H9 (cell line): Measurements from ENCODE around the gene COQ8B. TPM values are rescaled to one million over a fixed set of nuclear protein-coding genes. Genes with fewer than 3 reads are reported as not detected.

Experiments used
- DNase-seq: peaks from one replicate; pipeline ENCODE4 v3.0.0-alpha.2; 2017
- H2AFZ ChIP-seq: one replicate; pipeline ENCODE4 v1.6.1; 2013; ENCODE audit warnings: mild to moderate bottlenecking, low read length, control low read depth, moderate library complexity
- H2AK5ac ChIP-seq: 2 replicates; pipeline ENCODE4 v1.6.1; 2013; ENCODE audit warnings: low read length, control low read depth, mixed read lengths; ENCODE audit not compliant: insufficient read length
- H2BK120ac ChIP-seq: one replicate; pipeline ENCODE4 v1.6.1; 2013; ENCODE audit warnings: low read depth, mild to moderate bottlenecking, low read length, control low read depth, inconsistent platforms; ENCODE audit not compliant: poor library complexity, severe bottlenecking
- H2BK12ac ChIP-seq: 2 replicates; pipeline ENCODE4 v1.6.1; 2013; ENCODE audit warnings: low read length, control low read depth, mixed read lengths, low read depth; ENCODE audit not compliant: insufficient read length
- H2BK15ac ChIP-seq: 2 replicates; pipeline ENCODE4 v1.6.1; 2013; ENCODE audit warnings: low read depth, low read length, control low read depth
- H2BK20ac ChIP-seq: one replicate; pipeline ENCODE4 v1.6.1; 2013; ENCODE audit warnings: low read depth, mild to moderate bottlenecking, low read length, control low read depth, inconsistent platforms; ENCODE audit not compliant: poor library complexity, severe bottlenecking
- H2BK5ac ChIP-seq: 2 replicates; pipeline ENCODE4 v1.6.1; 2013; ENCODE audit warnings: low read length, control low read depth, mixed read lengths; ENCODE audit not compliant: insufficient read length
- H3K14ac ChIP-seq: 2 replicates; pipeline ENCODE4 v1.6.1; 2013; ENCODE audit warnings: low read length, control low read depth; ENCODE audit not compliant: insufficient read depth
- H3K18ac ChIP-seq: 2 replicates; pipeline ENCODE4 v1.6.1; 2013; ENCODE audit warnings: low read depth, mild to moderate bottlenecking, mixed read lengths, low read length, control low read depth; ENCODE audit not compliant: insufficient read length
- H3K23ac ChIP-seq: 2 replicates; pipeline ENCODE4 v1.6.1; 2013; ENCODE audit warnings: low read length, control low read depth, mixed read lengths, low read depth; ENCODE audit not compliant: insufficient read length
- H3K23me2 ChIP-seq: 2 replicates; pipeline ENCODE4 v1.6.1; 2013; ENCODE audit warnings: low read depth, mild to moderate bottlenecking, mixed read lengths, low read length, control low read depth; ENCODE audit not compliant: insufficient read length, poor library complexity, severe bottlenecking
- H3K27ac ChIP-seq: 2 replicates; pipeline ENCODE4 v1.5.1; 2013; ENCODE audit warnings: low read length, control low read depth, mixed read lengths, low read depth; ENCODE audit not compliant: insufficient read length
- H3K27me3 ChIP-seq: 2 replicates; pipeline ENCODE4 v1.6.1; 2013; ENCODE audit warnings: low read length, control low read depth, inconsistent platforms; ENCODE audit not compliant: insufficient read depth
- H3K4ac ChIP-seq: 2 replicates; pipeline ENCODE4 v1.6.1; 2013; ENCODE audit warnings: low read depth, mild to moderate bottlenecking, control low read depth, inconsistent platforms, low read length, moderate library complexity
- H3K4me1 ChIP-seq: 2 replicates; pipeline ENCODE4 v1.6.1; 2013; ENCODE audit warnings: low read length, control low read depth, inconsistent platforms; ENCODE audit not compliant: insufficient read depth
- H3K4me2 ChIP-seq: 2 replicates; pipeline ENCODE4 v1.6.1; 2013; ENCODE audit warnings: low read length, control low read depth, mixed read lengths; ENCODE audit not compliant: insufficient read length, insufficient read depth
- H3K56ac ChIP-seq: 2 replicates; pipeline ENCODE4 v1.6.1; 2013; ENCODE audit warnings: low read depth, mild to moderate bottlenecking, mixed read lengths, low read length, control low read depth; ENCODE audit not compliant: insufficient read length
- H3K79me1 ChIP-seq: 2 replicates; pipeline ENCODE4 v1.6.1; 2013; ENCODE audit warnings: low read depth, mild to moderate bottlenecking, moderate library complexity, low read length, control low read depth, inconsistent platforms; ENCODE audit not compliant: insufficient read depth, poor library complexity, severe bottlenecking
- H3K79me2 ChIP-seq: 2 replicates; pipeline ENCODE4 v1.6.1; 2013; ENCODE audit warnings: low read length, control low read depth, inconsistent platforms; ENCODE audit not compliant: insufficient read depth
- H3K9ac ChIP-seq: 2 replicates; pipeline ENCODE4 v1.6.1; 2013; ENCODE audit warnings: low read length, control low read depth, mixed read lengths; ENCODE audit not compliant: insufficient read length; ENCODE audit errors: extremely low read depth
- H3K9me3 ChIP-seq: one replicate; pipeline ENCODE4 v1.6.1; 2013; ENCODE audit warnings: low read depth, low read length, inconsistent platforms; ENCODE audit not compliant: control insufficient read depth
- H3T11ph ChIP-seq: one replicate; pipeline ENCODE4 v1.6.1; 2013; ENCODE audit warnings: mild to moderate bottlenecking, low read length, control low read depth, inconsistent platforms
- H4K20me1 ChIP-seq: one replicate; pipeline ENCODE4 v1.6.1; 2013; ENCODE audit not compliant: control insufficient read depth, insufficient read length, insufficient read depth
- H4K5ac ChIP-seq: 2 replicates; pipeline ENCODE4 v1.6.1; 2013; ENCODE audit warnings: low read depth, mild to moderate bottlenecking, mixed read lengths, low read length, control low read depth; ENCODE audit not compliant: insufficient read length
- H4K8ac ChIP-seq: replicated peaks from 2 replicates; pipeline ENCODE4 v1.6.1; 2013; ENCODE audit warnings: low read length, control low read depth, mixed read lengths, low read depth; ENCODE audit not compliant: insufficient read length
- H4K91ac ChIP-seq: 2 replicates; pipeline ENCODE4 v1.6.1; 2013; ENCODE audit warnings: low read depth, mild to moderate bottlenecking, moderate library complexity, mixed read lengths, low read length, control low read depth; ENCODE audit not compliant: insufficient read length
- H3K27ac Mint-ChIP-seq, 3 experiments: 2 replicates in 2 of 3; 3 replicates in 1 of 3; pipeline ENCODE4 v1.8.0; 2020 to 2021; ENCODE audit warnings: mixed read lengths in 3 of 3, mild to moderate bottlenecking in 1 of 3, moderate library complexity in 1 of 3
- H3K27me3 Mint-ChIP-seq: 2 replicates; pipeline ENCODE4 v1.8.0; 2021; ENCODE audit warnings: low read depth, mild to moderate bottlenecking, moderate library complexity, mixed read lengths
- H3K36me3 Mint-ChIP-seq, 3 experiments: 2 replicates in 2 of 3; 3 replicates in 1 of 3; pipeline ENCODE4 v1.8.0; 2020 to 2021; ENCODE audit warnings: low read depth in 3 of 3, mixed read lengths in 3 of 3; ENCODE audit not compliant: insufficient read depth in 1 of 3
- H3K4me1 Mint-ChIP-seq, 2 experiments: 2 replicates each; pipeline ENCODE4 v1.8.0; 2020; ENCODE audit warnings: mixed read lengths in 2 of 2
- H3K4me3 Mint-ChIP-seq, 2 experiments: 2 replicates in 1 of 2; 3 replicates in 1 of 2; pipeline ENCODE4 v1.8.0; 2020 to 2021; ENCODE audit warnings: mild to moderate bottlenecking in 2 of 2, mixed read lengths in 2 of 2, moderate library complexity in 1 of 2
- H3K9me3 Mint-ChIP-seq, 2 experiments: 2 replicates in 1 of 2; 3 replicates in 1 of 2; pipeline ENCODE4 v1.8.0; 2020; ENCODE audit warnings: mild to moderate bottlenecking in 2 of 2, mixed read lengths in 2 of 2, moderate library complexity in 1 of 2
- WGBS: extraction: QIAGEN DNeasy Blood & Tissue Kit; methylation state at CpG from one replicate; pipeline ENCODE4 v1.1.7; 2013; ENCODE audit warnings: missing lambda C conversion rate, low lambda C conversion rate, mixed read lengths; ENCODE audit not compliant: insufficient read length; ENCODE audit errors: extremely low coverage; 5-methylcytosine and 5-hydroxymethylcytosine counted together
- total RNA-seq: library from RNA; stranded (reverse); gene quantifications from 2 replicates; pipeline ENCODE4 v1.2.1, GENCODE V29; 2021
- TF ChIP-seq, protein P1 (sequence below): fragments of 200-600 bp; sonication (generic); conservative IDR thresholded peaks from 3 replicates; pipeline ENCODE4 v1.8.0; 2021; ENCODE audit warnings: antibody characterized with exemption, mild to moderate bottlenecking

Gene COQ8B
- total RNA-seq, 1 experiment from 2014 or later, result 40.5 TPM

DNA sequence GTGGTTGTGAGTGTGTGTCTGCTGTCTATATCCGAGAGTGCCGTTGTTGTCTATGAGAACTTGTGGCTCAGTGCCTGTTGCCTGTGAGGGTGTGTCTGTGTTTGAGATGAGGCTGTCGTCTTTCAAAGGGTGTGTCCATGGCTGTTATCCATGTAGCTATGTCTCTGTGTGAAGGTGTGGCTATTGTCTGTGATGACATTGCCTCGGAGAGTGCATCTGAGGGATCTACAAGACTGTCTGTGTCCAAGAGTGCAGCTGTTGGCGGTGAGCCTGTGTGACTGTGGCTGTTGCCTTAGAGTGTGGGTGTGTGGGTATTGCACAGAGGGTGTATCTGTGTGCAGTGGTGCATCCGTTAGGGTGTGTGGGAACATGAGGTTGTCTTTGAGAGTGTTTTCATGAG is 31.1 kb downstream of the COQ8B start:
- H4K20me1 ChIP-seq, result peaks cover 9% of the 10 kb centered on the region
- DNase-seq, result no peak

More for the DNA sequence above, 31.1 kb downstream of the COQ8B start:
- Mint-ChIP-seq H3K9me3 (no peaks in the 10 kb centered on the region), H3K27ac (no peak overlapping the region), H3K4me3 (no peak overlapping the region), H3K4me1 (no peaks in the 10 kb centered on the region), H3K36me3 (peaks cover 22 to 42% (median 42%) of the 10 kb centered on the region in 3 experiments; a peak in 6 of 7 replicates), H3K27me3 (no peaks in the 10 kb centered on the region; the same call in 1 of the 2 replicates)
- Histone ChIP-seq H3K18ac (no peak overlapping the region), H3K23ac (no peak overlapping the region), H2BK12ac (no peak overlapping the region), H4K91ac (no peak overlapping the region), H3K56ac (no peak overlapping the region), H3K4me2 (no peak overlapping the region), H3K27ac (no peak overlapping the region), H3T11ph (no peak overlapping the region), H2BK15ac (no peak overlapping the region), H3K4ac (no peak overlapping the region), H2BK5ac (no peak overlapping the region), H3K9ac (no peak overlapping the region), H3K27me3 (no peaks in the 10 kb centered on the region), H2BK20ac (no peak overlapping the region), H3K23me2 (peaks cover 9% of the 10 kb centered on the region), H2BK120ac (no peak overlapping the region), H2AK5ac (no peak overlapping the region), H3K79me1 (no peaks in the 10 kb centered on the region), H3K14ac (no peak overlapping the region), H3K4me1 (no peaks in the 10 kb centered on the region), H4K5ac (no peak overlapping the region), H2AFZ (no peak overlapping the region), H3K9me3 (no peaks in the 10 kb centered on the region), H4K8ac (no peak overlapping the region), H3K79me2 (no peaks in the 10 kb centered on the region)
- no CpG with 5 or more reads among the region's 6 CpGs for WGBS
- TF ChIP-seq, protein P1, sequence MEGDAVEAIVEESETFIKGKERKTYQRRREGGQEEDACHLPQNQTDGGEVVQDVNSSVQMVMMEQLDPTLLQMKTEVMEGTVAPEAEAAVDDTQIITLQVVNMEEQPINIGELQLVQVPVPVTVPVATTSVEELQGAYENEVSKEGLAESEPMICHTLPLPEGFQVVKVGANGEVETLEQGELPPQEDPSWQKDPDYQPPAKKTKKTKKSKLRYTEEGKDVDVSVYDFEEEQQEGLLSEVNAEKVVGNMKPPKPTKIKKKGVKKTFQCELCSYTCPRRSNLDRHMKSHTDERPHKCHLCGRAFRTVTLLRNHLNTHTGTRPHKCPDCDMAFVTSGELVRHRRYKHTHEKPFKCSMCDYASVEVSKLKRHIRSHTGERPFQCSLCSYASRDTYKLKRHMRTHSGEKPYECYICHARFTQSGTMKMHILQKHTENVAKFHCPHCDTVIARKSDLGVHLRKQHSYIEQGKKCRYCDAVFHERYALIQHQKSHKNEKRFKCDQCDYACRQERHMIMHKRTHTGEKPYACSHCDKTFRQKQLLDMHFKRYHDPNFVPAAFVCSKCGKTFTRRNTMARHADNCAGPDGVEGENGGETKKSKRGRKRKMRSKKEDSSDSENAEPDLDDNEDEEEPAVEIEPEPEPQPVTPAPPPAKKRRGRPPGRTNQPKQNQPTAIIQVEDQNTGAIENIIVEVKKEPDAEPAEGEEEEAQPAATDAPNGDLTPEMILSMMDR, result no peak
